ACHN (cell line): ENCODE data around the gene CDKL4.
"Not testable (repeated sequence)": the region's sequence is repeated elsewhere in the genome, so short reads cannot be mapped to it uniquely, and the experiment has no call there.

Source experiments
- DNase-seq: peaks from one replicate; pipeline ENCODE4 v3.0.0-alpha.2; 2015
- in situ Hi-C: cut with HindIII; loops from 2 replicates; pipeline ENCODE4 v1.10.0; 2017; ENCODE audit warnings: low sequenced_read_pairs, low pct_ligation_motif_present, low pct_unique_long_range_greater_than_20kb

The CDKL4 gene

GRCh38 chr2:39154944-39155343 is 88.8 kb downstream of the CDKL4 start:
- no peak for DNase-seq
- in situ Hi-C loops, result no loop called here

- in situ Hi-C loops, result no loop called here
- DNase-seq, result no peak
These were observed 90.5 kb downstream of the CDKL4 start for GRCh38 chr2:39153312-39153711.

GRCh38 chr2:39152504-39152903 is 91.3 kb downstream of the CDKL4 start:
- DNase-seq, result no peak
- in situ Hi-C loops, result no loop called here

GRCh38 chr2:39150890-39151497 is 92.8 kb downstream of the CDKL4 start:
- in situ Hi-C loops, result no loop called here
- no peak for DNase-seq

- DNase-seq, result no peak
- in situ Hi-C loops, result no loop called here
These were observed 93.6 kb downstream of the CDKL4 start for GRCh38 chr2:39150102-39150562.

- DNase-seq, result no peak
- in situ Hi-C loops, result no loop called here
These were observed 97.1 kb downstream of the CDKL4 start for GRCh38 chr2:39146630-39147029.

- no peak for DNase-seq
- in situ Hi-C loops, result no loop called here
These were observed 97.8 kb downstream of the CDKL4 start for GRCh38 chr2:39145906-39146421.

- in situ Hi-C loops, result no loop called here
- DNase-seq, result no peak
These were observed 99.4 kb downstream of the CDKL4 start for GRCh38 chr2:39144416-39144815.

- in situ Hi-C loops, result no loop called here
- no peak for DNase-seq
These were observed 100.7 kb downstream of the CDKL4 start for GRCh38 chr2:39142904-39143605.

- DNase-seq, result no peak
- in situ Hi-C loops, result no loop called here
These were observed 102.2 kb downstream of the CDKL4 start for GRCh38 chr2:39141334-39142271.

- in situ Hi-C loops, DNase-seq: not testable (repeated sequence)
These were observed 102.8 kb downstream of the CDKL4 start for GRCh38 chr2:39140948-39141333.

GRCh38 chr2:39140322-39140847 is 103.4 kb downstream of the CDKL4 start:
- no peak for DNase-seq
- in situ Hi-C loops, result no loop called here

- in situ Hi-C loops, result no loop called here
- DNase-seq, result no peak
These were observed 104.1 kb downstream of the CDKL4 start for GRCh38 chr2:39139511-39140237.

GRCh38 chr2:39138837-39139211 is 104.9 kb downstream of the CDKL4 start:
- DNase-seq, result no peak
- in situ Hi-C loops, result no loop called here

GRCh38 chr2:39138187-39138836 is 105.5 kb downstream of the CDKL4 start:
- DNase-seq, in situ Hi-C loops: not testable (repeated sequence)

GRCh38 chr2:39136799-39137198 is 107.0 kb downstream of the CDKL4 start:
- DNase-seq, result no peak
- in situ Hi-C loops, result no loop called here

GRCh38 chr2:39135690-39136259 is 108.0 kb downstream of the CDKL4 start:
- in situ Hi-C loops, result no loop called here

More at GRCh38 chr2:39135690-39136259, 108.0 kb downstream of the CDKL4 start:
- DNase-seq, result no peak
